ENCODE measurements around the gene CDH13. TPM values are rescaled to one million over a fixed set of nuclear protein-coding genes. Genes with fewer than 3 reads are reported as not detected.

CDH13 gene
- total and polyA plus RNA-seq, 9 donors, result 1.9 to 34.2 (median 4.8) TPM

GRCh38 chr16:83602761-83603722 lies 976.3 kb downstream of the CDH13 start:
- Histone ChIP-seq H3K36me3 (no peaks in the 10 kb centered on the region), H3K27ac (no peak overlapping the region), H3K27me3 (no peaks in the 10 kb centered on the region), H3K4me3 (no peak overlapping the region), H3K4me1 (ENCODE audit: insufficient read depth) (no peaks in the 10 kb centered on the region), H3K9me3 (no peaks in the 10 kb centered on the region)
- no peak for DNase-seq
- TF ChIP-seq POLR2A (IDR thresholded peaks at IDR 0.05), result no peak
- intact Hi-C loops (cut with DNase I), result no loop called here
- WGBS, 3 donors, result 32 to 58% (median 44%) methylated on average over 5 of the region's 5 CpGs

- Histone ChIP-seq H3K4me1 (ENCODE audit: insufficient read depth) (no peaks in the 10 kb centered on the region), H3K27me3 (no peaks in the 10 kb centered on the region), H3K36me3 (no peaks in the 10 kb centered on the region), H3K27ac (no peak overlapping the region), H3K4me3 (no peak overlapping the region), H3K9me3 (no peaks in the 10 kb centered on the region)
- intact Hi-C loops (cut with DNase I), result no loop called here
- WGBS, 3 donors, result 55 to 75% (median 73%) methylated on average over 5 of the region's 5 CpGs
- no peak for DNase-seq
- TF ChIP-seq CTCF (IDR thresholded peaks at IDR 0.05) (no peak), POLR2A (IDR thresholded peaks at IDR 0.05) (no peak), EP300 (IDR thresholded peaks at IDR 0.05) (no peak)
Observed at GRCh38 chr16:83603723-83604570, 977.2 kb downstream of the CDH13 start.

- Histone ChIP-seq H3K4me1 (ENCODE audit: insufficient read depth) (no peaks in the 10 kb centered on the region), H3K36me3 (no peaks in the 10 kb centered on the region), H3K4me3 (no peak overlapping the region), H3K9me3 (no peaks in the 10 kb centered on the region), H3K27me3 (no peaks in the 10 kb centered on the region), H3K27ac (no peak overlapping the region)
- 80 to 85% (median 82%) methylated on average over 7 of the region's 7 CpGs for WGBS, 3 donors
- intact Hi-C loops (cut with DNase I), result no loop called here
- no peak for DNase-seq
- no peak for TF ChIP-seq POLR2A (IDR thresholded peaks at IDR 0.05)
- TF ChIP-seq EP300 (IDR thresholded peaks at IDR 0.05), result no peak
- TF ChIP-seq CTCF (IDR thresholded peaks at IDR 0.05), result no peak
Observed at GRCh38 chr16:83606486-83607030, 979.8 kb downstream of the CDH13 start.

GRCh38 chr16:83609178-83609577 lies 982.4 kb downstream of the CDH13 start:
- intact Hi-C loops (cut with DNase I), result no loop called here
- Histone ChIP-seq H3K36me3 (no peaks in the 10 kb centered on the region), H3K27ac (no peak overlapping the region), H3K4me1 (ENCODE audit: insufficient read depth) (no peaks in the 10 kb centered on the region), H3K9me3 (no peaks in the 10 kb centered on the region), H3K27me3 (no peaks in the 10 kb centered on the region), H3K4me3 (no peak overlapping the region)
- 77 to 85% (median 83%) methylated on average over 4 of the region's 4 CpGs for WGBS, 3 donors
- no peak for DNase-seq
- TF ChIP-seq POLR2A (IDR thresholded peaks at IDR 0.05), result no peak
- no peak for TF ChIP-seq EP300 (IDR thresholded peaks at IDR 0.05)
- TF ChIP-seq CTCF (IDR thresholded peaks at IDR 0.05), result no peak
